PFSK-1 (cell line): ENCODE measurements around the gene CD63.

Experiments used
- FOXP2 ChIP-seq: optimal IDR thresholded peaks from 2 replicates; pipeline ENCODE3; 2011; ENCODE audit warnings: borderline replicate concordance, control low read depth, inconsistent platforms; ENCODE audit not compliant: insufficient read depth; ENCODE audit errors: extremely low read length, extremely low read depth
- POLR2AphosphoS5 ChIP-seq: IDR thresholded peaks from 2 replicates; pipeline ENCODE4 v1.6.1; 2012; ENCODE audit warnings: low read depth, mild to moderate bottlenecking, control low read depth, low read length, moderate library complexity
- SIN3A ChIP-seq: IDR thresholded peaks from 2 replicates; pipeline ENCODE4 v1.6.1; 2012; ENCODE audit warnings: mild to moderate bottlenecking, low read length, moderate library complexity, borderline replicate concordance; ENCODE audit not compliant: insufficient read depth
- TAF1 ChIP-seq: IDR thresholded peaks from 2 replicates; pipeline ENCODE4 v1.6.1; 2012; ENCODE audit warnings: low read length, control low read depth, borderline replicate concordance; ENCODE audit not compliant: insufficient read depth
- TF ChIP-seq, protein P1 (sequence below), 2 experiments: IDR thresholded peaks; 2 replicates each; pipeline versions ENCODE4 v1.6.1 to v1.8.0; 2011 to 2012; ENCODE audit warnings: low read depth in 2 of 2, low read length in 2 of 2, control low read depth in 1 of 2, inconsistent platforms in 1 of 2, mild to moderate bottlenecking in 1 of 2, moderate library complexity in 1 of 2; ENCODE audit not compliant: insufficient read depth in 1 of 2

CD63 gene

DNA sequence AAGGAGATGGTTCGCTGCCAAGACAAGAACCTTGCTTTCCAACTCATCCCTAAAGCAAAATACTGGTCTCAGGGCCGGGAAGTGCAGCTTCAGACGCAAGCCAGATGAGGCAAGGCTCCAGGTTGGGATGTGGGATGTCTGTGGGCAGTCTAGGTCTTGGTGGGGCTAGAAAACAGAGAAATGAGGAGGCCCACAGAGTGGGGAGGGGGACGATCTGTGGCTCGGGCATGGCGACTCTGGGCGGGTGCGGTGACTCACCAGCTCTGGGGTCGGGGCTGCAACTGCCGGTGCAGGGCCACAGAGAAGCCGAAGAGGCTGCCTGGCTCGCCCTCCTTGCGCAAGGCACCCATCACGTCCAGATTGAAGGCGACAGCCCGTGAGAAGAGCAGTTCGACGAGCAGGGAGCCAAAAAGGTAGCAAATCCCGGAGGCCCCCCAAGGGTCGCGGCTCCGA lies 21.6 kb downstream of the CD63 start:
- TF ChIP-seq TAF1 = no peak
- TF ChIP-seq, protein P1, sequence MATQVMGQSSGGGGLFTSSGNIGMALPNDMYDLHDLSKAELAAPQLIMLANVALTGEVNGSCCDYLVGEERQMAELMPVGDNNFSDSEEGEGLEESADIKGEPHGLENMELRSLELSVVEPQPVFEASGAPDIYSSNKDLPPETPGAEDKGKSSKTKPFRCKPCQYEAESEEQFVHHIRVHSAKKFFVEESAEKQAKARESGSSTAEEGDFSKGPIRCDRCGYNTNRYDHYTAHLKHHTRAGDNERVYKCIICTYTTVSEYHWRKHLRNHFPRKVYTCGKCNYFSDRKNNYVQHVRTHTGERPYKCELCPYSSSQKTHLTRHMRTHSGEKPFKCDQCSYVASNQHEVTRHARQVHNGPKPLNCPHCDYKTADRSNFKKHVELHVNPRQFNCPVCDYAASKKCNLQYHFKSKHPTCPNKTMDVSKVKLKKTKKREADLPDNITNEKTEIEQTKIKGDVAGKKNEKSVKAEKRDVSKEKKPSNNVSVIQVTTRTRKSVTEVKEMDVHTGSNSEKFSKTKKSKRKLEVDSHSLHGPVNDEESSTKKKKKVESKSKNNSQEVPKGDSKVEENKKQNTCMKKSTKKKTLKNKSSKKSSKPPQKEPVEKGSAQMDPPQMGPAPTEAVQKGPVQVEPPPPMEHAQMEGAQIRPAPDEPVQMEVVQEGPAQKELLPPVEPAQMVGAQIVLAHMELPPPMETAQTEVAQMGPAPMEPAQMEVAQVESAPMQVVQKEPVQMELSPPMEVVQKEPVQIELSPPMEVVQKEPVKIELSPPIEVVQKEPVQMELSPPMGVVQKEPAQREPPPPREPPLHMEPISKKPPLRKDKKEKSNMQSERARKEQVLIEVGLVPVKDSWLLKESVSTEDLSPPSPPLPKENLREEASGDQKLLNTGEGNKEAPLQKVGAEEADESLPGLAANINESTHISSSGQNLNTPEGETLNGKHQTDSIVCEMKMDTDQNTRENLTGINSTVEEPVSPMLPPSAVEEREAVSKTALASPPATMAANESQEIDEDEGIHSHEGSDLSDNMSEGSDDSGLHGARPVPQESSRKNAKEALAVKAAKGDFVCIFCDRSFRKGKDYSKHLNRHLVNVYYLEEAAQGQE (IDR thresholded peaks at IDR 0.05; ENCODE audit: insufficient read depth in 1 of 2, low read depth in 2 of 2, low read length in 2 of 2) = no peak
- no peak for TF ChIP-seq FOXP2
- no peak for TF ChIP-seq POLR2AphosphoS5
- TF ChIP-seq SIN3A = no peak

DNA sequence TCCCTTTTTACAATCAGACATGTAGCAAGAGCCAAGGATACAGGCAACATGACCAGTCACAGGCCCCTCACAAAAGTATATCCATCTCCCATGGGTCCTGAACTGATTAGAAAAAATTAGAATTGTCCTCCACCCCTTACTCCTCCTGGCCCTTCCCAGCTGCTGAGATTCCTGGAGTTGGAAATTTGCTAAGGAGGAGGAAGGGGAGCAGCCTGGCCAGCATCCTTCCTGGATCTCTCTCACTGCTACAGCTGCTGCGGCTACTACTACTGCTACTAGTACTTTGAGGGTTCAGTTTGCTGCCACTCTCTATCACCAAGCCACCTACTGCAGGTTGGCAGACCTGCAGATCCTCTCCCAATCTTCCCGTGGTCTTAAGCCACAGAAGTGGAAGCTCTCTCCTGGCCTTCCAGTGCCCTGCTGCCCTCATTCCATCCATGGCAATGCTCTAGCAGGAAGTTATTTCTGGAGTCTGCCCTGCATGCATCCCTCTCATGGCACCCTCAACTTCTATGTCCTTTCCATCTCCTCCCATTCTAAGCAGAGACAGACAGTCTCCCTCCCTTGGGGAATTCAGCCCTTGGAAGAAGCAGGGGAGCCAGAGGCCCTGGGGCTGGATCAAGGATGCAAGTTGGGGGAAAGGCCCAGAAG lies 22.1 kb downstream of the CD63 start:
- TF ChIP-seq TAF1 (no peak), POLR2AphosphoS5 (no peak), FOXP2 (no peak), SIN3A (no peak)
- TF ChIP-seq, protein P1 (IDR thresholded peaks at IDR 0.05; ENCODE audit: insufficient read depth in 1 of 2, low read depth in 2 of 2, low read length in 2 of 2) = no peak

DNA sequence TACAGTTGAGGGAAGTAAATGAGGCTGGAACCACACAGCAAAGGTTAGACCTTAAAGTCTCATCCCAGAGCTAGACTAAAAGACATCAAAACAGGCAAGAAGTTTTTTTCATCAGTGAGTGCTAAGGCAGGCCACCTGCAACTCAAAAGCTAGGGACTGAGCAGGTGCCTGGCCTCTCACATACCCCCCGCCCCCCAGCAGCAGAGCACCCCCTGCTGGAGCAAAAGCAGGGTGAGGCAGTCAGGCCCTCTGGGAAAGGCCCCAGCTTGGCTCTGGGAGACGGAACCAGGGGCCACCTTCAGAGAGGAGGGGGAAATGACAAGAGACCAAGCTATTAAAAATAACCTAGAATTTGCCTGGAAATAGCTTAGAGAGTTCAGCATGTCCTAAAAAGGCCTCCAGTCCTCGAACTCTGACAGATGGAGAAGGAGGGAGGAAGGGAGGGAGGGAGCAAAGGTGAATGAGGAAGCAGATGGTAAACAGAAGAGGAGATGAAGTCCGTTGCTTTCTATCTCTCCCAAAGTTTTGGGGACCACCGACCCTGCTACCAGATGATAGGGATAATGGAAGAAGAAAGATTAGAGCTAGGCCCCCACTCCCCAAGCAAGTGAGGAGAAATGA lies 22.9 kb downstream of the CD63 start:
- TF ChIP-seq FOXP2 = no peak
- no peak for TF ChIP-seq TAF1
- no peak for TF ChIP-seq SIN3A
- no peak for TF ChIP-seq POLR2AphosphoS5
- TF ChIP-seq, protein P1 (IDR thresholded peaks at IDR 0.05; ENCODE audit: insufficient read depth in 1 of 2, low read depth in 2 of 2, low read length in 2 of 2) = no peak

DNA sequence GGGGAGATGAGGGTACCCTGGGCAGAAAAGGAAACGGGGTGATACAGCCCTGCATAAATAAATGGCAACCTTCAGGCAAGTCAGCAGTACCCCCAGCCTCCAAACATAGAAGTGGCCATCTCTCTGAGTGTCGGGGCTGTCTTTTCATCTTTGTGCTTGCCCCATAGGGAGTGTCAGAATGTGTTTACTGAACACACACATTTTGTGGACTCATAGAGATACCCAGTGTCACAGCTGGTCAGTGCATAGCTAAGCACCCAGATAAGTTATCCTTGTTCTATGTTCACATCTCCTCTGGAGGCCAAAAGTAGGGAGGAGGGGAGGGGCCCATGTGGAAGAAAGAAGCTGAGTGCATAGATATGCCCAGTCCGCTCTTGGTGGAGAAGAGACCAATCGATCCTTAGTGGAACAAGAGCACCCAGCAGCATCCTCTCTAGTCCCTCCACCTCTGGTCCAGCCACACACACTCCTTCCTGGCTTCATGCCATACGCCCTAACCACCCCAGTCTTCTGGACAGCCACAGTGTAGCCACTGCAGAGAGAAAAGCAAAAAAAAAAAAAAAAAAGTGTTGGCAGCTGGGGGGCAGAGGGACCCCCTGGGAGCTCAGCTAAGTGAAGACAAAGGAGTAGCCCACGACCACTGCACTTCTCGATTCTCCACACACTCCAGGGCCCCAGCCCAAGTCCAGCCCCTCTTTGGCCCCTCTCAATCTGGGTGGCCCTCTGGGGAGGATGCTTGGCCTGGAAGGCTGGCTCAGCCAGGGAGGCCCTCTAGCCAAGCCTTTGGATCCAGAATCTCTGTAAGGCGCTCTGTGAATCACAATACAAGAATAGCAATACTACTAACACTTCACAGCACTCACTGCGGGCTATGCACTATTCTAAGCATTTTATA lies 23.7 kb downstream of the CD63 start:
- TF ChIP-seq TAF1 (no peak), SIN3A (no peak), POLR2AphosphoS5 (no peak), FOXP2 (no peak)
- TF ChIP-seq, protein P1 (IDR thresholded peaks at IDR 0.05; ENCODE audit: insufficient read depth in 1 of 2, low read depth in 2 of 2, low read length in 2 of 2) = no peak
